Astrocyte of the hippocampus (primary cell): ENCODE data around the gene TOX4.
"Not testable (repeated sequence)": the region's sequence is repeated elsewhere in the genome, so short reads cannot be mapped to it uniquely, and the experiment has no call there.

Source experiments
- DNase-seq: peaks from one replicate; pipeline ENCODE4 v3.0.0; 2011; ENCODE audit warnings: low read depth, low spot score

TOX4 gene

DNA sequence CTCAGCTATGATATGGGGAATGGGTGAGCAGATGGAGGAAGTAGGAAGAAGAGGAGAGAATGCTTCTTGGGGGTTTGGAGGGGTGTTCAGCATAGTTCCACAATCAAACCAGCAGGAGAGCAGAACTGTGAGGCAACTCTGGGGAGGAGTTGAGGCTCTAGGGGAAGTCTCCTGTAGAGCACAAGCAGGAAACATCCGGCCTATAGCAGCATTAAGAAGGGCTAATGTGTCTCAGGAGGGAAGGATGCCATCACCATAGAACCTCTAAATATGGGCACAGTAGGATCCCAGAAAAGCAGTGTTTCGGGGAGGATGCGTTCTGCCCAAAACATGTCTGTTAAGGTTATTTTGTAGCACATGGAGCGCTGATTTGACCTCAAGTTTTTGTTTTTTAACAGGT is 57.6 kb downstream of the TOX4 start:
- DNase-seq: no peak

- DNase-seq: no peak
These were observed 58.8 kb downstream of the TOX4 start for GRCh38 chr14:21535545-21536417.

GRCh38 chr14:21536418-21537089 is 59.6 kb downstream of the TOX4 start:
- peak; percentile 24 for DNase-seq

GRCh38 chr14:21537090-21537424 is 60.1 kb downstream of the TOX4 start:
- no peak for DNase-seq

DNA sequence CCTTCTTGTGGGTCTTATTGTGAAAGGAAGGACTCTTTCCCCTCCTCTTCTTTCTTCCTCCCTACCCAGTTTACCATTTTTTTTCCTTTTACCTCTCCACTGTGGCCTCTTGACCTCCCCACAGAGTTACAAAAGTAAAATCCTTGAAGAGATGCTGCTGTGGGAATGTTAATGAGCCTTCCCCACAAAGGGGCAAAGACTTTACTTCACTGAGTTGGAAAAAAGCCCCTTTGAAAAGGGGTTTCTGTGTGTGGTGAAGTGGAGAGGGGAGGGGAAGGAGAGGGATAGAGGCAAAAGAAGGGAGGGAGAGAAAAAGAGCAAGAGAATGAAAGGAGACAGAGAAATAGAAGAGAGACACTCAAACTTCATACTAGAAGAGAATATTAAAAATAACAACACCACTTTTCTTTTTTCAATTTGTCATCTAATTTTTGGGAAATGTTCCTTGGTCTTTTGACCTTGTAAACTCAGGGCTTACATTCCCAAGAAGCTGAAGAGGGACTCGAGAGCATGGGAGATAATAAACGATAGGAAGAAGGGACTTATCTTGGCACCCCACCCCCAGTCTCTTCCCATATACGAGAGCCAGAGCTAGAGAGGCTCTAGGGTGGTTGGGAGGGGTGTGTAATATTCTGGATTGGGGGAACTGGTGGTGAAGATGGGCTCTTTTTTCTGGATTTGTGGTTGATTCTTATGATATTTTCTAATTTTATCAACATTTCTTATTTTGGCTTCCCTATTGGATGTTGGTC is 62.4 kb downstream of the TOX4 start:
- no peak for DNase-seq

DNA sequence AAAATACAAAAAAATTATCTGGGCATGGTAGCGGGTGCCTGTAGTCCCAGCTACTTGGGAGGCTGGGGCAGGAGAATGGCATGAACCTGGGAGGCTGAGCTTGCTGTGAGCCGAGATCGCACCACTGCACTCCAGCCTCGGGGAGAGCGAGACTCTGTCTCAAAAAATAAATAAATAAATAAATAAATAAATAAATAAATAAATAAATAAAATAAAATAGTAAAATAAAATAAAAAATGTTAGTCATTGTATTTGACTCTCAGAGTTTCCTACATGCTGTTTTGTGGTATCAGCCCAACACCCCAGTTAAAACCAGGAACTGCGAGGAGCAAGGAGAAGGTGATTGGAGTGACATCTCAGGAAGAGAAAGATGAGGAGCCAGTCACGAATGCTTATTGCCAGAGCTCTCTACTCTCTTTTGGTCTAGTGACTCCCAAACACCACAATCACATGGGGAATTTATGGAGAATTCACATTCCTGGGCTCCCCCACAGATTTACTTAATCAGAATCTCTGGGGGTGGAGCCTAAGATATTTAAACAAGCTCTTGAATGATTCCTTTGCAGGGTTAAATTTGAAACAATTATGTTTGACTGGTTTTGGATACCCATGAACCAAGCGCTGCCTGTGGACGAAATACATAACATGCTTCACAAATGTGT is 64.5 kb downstream of the TOX4 start:
- no peak for DNase-seq

- no peak for DNase-seq
These were observed 66.5 kb downstream of the TOX4 start for GRCh38 chr14:21543521-21543960.

DNA sequence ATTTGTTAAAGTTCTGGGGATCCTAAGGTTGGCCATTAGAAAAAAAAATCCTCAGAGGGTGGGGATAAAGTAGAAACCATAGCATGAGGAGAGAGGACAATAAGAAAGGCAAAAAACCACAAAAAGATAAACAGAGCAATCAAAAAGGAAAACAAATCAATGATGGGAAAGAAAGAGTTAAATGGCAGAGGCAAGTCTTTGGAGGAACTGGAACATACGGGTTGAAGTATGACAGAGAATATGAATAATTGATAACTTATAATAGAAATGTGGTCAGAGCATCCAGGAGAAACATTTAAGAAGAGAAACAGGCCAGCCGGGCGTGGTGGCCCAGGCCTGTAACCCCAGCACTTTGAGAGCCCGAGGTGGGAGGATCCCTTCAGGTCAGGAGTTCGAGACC is 67.0 kb downstream of the TOX4 start:
- DNase-seq: no peak

DNA sequence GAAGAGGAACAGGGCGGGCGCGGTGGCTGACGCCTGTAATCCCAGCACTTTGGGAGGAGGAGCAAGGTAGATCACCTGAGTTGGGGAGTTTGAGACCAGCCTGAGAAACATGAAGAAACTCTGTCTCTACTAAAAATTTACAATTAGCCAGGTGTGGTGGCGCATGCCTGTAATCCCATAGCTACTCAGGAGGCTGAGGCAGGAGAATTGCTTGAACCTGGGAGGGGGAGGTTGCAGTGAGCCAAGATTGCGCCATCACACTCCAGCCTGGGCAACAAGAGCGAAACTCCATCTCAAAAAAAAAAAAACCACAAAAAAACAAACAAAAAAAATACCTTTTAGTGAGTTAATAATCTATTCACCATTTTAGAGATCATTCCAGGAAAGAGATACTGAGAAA is 67.6 kb downstream of the TOX4 start:
- DNase-seq: not testable (repeated sequence)
